K562 (cell line): ENCODE measurements around the gene ZNF814. TPM values are rescaled to one million over a fixed set of nuclear protein-coding genes. Genes with fewer than 3 reads are reported as not detected.
A peak's percentile ranks its signal among the peaks of the same experiment; 100 is the strongest.

ENCODE experiments used
- BHLHE40 ChIP-seq: IDR thresholded peaks from 2 replicates; pipeline ENCODE4 v1.6.1; 2011; ENCODE audit warnings: low read length, improper control_type of control experiment
- MAX ChIP-seq: sonication (generic); formaldehyde crosslinking; IDR thresholded peaks from 2 replicates; pipeline ENCODE4 v1.9.0; 2022; ENCODE audit warnings: mild to moderate bottlenecking, missing genetic modification reagents
- MGA ChIP-seq: fragments of 450-650 bp; IDR thresholded peaks from 2 replicates; pipeline ENCODE4 v1.6.1; 2016; ENCODE audit warnings: mild to moderate bottlenecking, moderate library complexity
- POLR2AphosphoS2 ChIP-seq: IDR thresholded peaks from 2 replicates; pipeline ENCODE4 v1.6.1; 2012; ENCODE audit warnings: low read length, improper control_type of control experiment
- SUPT5H ChIP-seq: fragments of 450-650 bp; IDR thresholded peaks from 2 replicates; pipeline ENCODE4 v1.6.1; 2016
- TFAP4 ChIP-seq: sonication (generic); formaldehyde crosslinking; IDR thresholded peaks from 2 replicates; pipeline ENCODE4 v1.8.0; 2022; ENCODE audit warnings: missing genetic modification reagents, mild to moderate bottlenecking, moderate library complexity, borderline replicate concordance
- USF2 ChIP-seq: sonication (generic); formaldehyde crosslinking; IDR thresholded peaks from 2 replicates; pipeline ENCODE4 v1.5.0; 2020; ENCODE audit warnings: missing genetic modification reagents
- YY1 ChIP-seq, 3 experiments: IDR thresholded peaks; 2 replicates each; pipeline ENCODE4 v1.6.1; 2011; ENCODE audit warnings: low read length in 2 of 3, mild to moderate bottlenecking in 2 of 3, moderate library complexity in 2 of 3, borderline replicate concordance in 1 of 3, control low read depth in 1 of 3, low read depth in 1 of 3; ENCODE audit not compliant: insufficient read depth in 3 of 3, insufficient replicate concordance in 2 of 3, control insufficient read depth in 1 of 3, insufficient read length in 1 of 3; ENCODE audit errors: extremely low read depth in 1 of 3
- polyA plus RNA-seq, 8 experiments: library from polyadenylated mRNA; depleted of rRNA in 4 of 8; stranded (reverse) in 5 of 8; unstranded in 3 of 8; fragments of >200 nt; fragmentation: Nextera tagmentation in 2 of 8; fragmentation: Illumina TruSeq in 1 of 8; extraction: Ambion mirVana in 2 of 8; extraction: Trizol in 1 of 8; gene quantifications; 2 replicates each; pipeline versions ENCODE4 v1.2.1 to v1.2.3, GENCODE V29; 2011 to 2014; ENCODE audit warnings: inconsistent platforms in 1 of 8, missing spikeins in 1 of 8
- total RNA-seq, 7 experiments: library from RNA; depleted of rRNA in 6 of 7; stranded (reverse); fragments of >200 nt in 6 of 7; fragmentation: Illumina TruSeq in 2 of 7; extraction: Trizol in 2 of 7; gene quantifications; 2 replicates each; pipeline versions ENCODE4 v1.2.1 to v1.2.3, GENCODE V29; 2011 to 2021; ENCODE audit warnings: low replicate concordance in 1 of 7

ZNF814 gene
- total and polyA plus RNA-seq, 9 of the 15 experiments (the other 6 are each of a cell fraction or from before 2014, with no cell fraction given) = 0.42 to 3.5 (median 1.9) TPM

GRCh38 chr19:57849666-57850473, 39.0 kb downstream of the ZNF814 start, which contains the start of gene ZNF587 (continued):
- peak; percentile 24; the same call in 1 of the 2 replicates for TF ChIP-seq MGA
- TF ChIP-seq BHLHE40 = 0 out of 2 replicates have a peak, but pooled peaks have one; percentile 31
- peak; percentile 79 for TF ChIP-seq SUPT5H
- TF ChIP-seq YY1 (IDR thresholded peaks at IDR 0.05; ENCODE audit: borderline replicate concordance in 1 of 3, control insufficient read depth in 1 of 3, extremely low read depth in 1 of 3, insufficient read depth in 3 of 3, insufficient read length in 1 of 3, insufficient replicate concordance in 2 of 3, low read depth in 1 of 3, low read length in 2 of 3) = peak in 2 of 3 experiments; percentile 60 to 79
- TF ChIP-seq POLR2AphosphoS2 = peak; percentile 54; the same call in 1 of the 2 replicates
- peak; percentile 53; the same call in 1 of the 2 replicates for TF ChIP-seq TFAP4
- peak; percentile 93 for TF ChIP-seq MAX (CRISPR knock-in tag)
- TF ChIP-seq USF2 (CRISPR knock-in tag) = 0 out of 2 replicates have a peak, but pooled peaks have one; percentile 30
